ENCODE data around the gene PRR5L. TPM values are rescaled to one million over a fixed set of nuclear protein-coding genes. Genes with fewer than 3 reads are reported as not detected.

PRR5L gene
- total RNA-seq, 1 donor from 2014 or later: 122 TPM

- no peaks in the 10 kb centered on the region for H3K9me3 Mint-ChIP-seq (ENCODE audit: unreplicated experiment)
- TF ChIP-seq CTCF (IDR thresholded peaks at IDR 0.05; ENCODE audit: unreplicated experiment): no peak
- no peak overlapping the region for H3K4me3 Mint-ChIP-seq (ENCODE audit: unreplicated experiment)
- peaks cover 4% of the 10 kb centered on the region for H3K36me3 Mint-ChIP-seq (ENCODE audit: low read depth, unreplicated experiment)
- peaks cover 7% of the 10 kb centered on the region for H3K4me1 Mint-ChIP-seq (ENCODE audit: unreplicated experiment)
- no peak overlapping the region for H3K27ac Mint-ChIP-seq (ENCODE audit: unreplicated experiment)
- no peak for DNase-seq (ENCODE audit: low spot score)
- peaks cover 9% of the 10 kb centered on the region for H3K27me3 Mint-ChIP-seq (ENCODE audit: unreplicated experiment)
Measured at GRCh38 chr11:36513965-36514364, 217.9 kb downstream of the PRR5L start.

Other genes starting within 250 kb of the PRR5L start
- gene COMMD9, start 6.9 kb upstream of the PRR5L start, total RNA-seq (ENCODE audit: unreplicated experiment): 66.1 TPM
- gene TRAF6, start 214.0 kb downstream of the PRR5L start, total RNA-seq (ENCODE audit: unreplicated experiment): 20.4 TPM